WERI-Rb-1 (cell line): Measurements from ENCODE around the gene KRR1.
"Not testable (repeated sequence)": the region's sequence is repeated elsewhere in the genome, so short reads cannot be mapped to it uniquely, and the experiment has no call there.

Experiments used
- DNase-seq: peaks from one replicate; pipeline ENCODE4 v3.0.0-alpha.2; 2020
- H3K27ac ChIP-seq: fragments of 250-450 bp; sonication (Bioruptor Pico); 2 replicates; pipeline ENCODE4 v1.5.1; 2020; ENCODE audit warnings: mild to moderate bottlenecking, moderate library complexity
- H3K27me3 ChIP-seq: fragments of 250-450 bp; sonication (Bioruptor Pico); 2 replicates; pipeline ENCODE4 v1.5.1; 2021; ENCODE audit warnings: mild to moderate bottlenecking, low read depth, moderate library complexity; ENCODE audit not compliant: insufficient read depth, severe bottlenecking
- H3K36me3 ChIP-seq: fragments of 250-450 bp; sonication (Bioruptor Pico); 2 replicates; pipeline ENCODE4 v1.5.1; 2020; ENCODE audit warnings: mild to moderate bottlenecking, moderate library complexity
- H3K4me3 ChIP-seq: 2 replicates; pipeline ENCODE4 v1.5.1; 2011; ENCODE audit warnings: low read depth, mild to moderate bottlenecking, control low read depth, low read length
- H3K9me3 ChIP-seq: fragments of 250-450 bp; sonication (Bioruptor Pico); 2 replicates; pipeline ENCODE4 v1.5.1; 2021; ENCODE audit warnings: mild to moderate bottlenecking, moderate library complexity; ENCODE audit not compliant: severe bottlenecking
- CTCF ChIP-seq: IDR thresholded peaks from 2 replicates; pipeline ENCODE4 v1.5.1; 2011; ENCODE audit warnings: low read depth, mild to moderate bottlenecking, control low read depth, inconsistent platforms, low read length

KRR1 gene

GRCh38 chr12:75455839-75456238, 55.6 kb downstream of the KRR1 start:
- Histone ChIP-seq H3K27me3 (no peaks in the 10 kb centered on the region), H3K36me3 (no peaks in the 10 kb centered on the region), H3K4me3 (no peak overlapping the region), H3K27ac (no peak overlapping the region), H3K9me3 (no peaks in the 10 kb centered on the region)
- DNase-seq, result no peak
- TF ChIP-seq CTCF, result no peak

GRCh38 chr12:75452675-75453330, 58.6 kb downstream of the KRR1 start:
- TF ChIP-seq CTCF, result no peak
- Histone ChIP-seq H3K36me3 (no peaks in the 10 kb centered on the region), H3K27me3 (no peaks in the 10 kb centered on the region), H3K27ac (no peak overlapping the region), H3K4me3 (no peak overlapping the region), H3K9me3 (no peaks in the 10 kb centered on the region)
- DNase-seq, result no peak

GRCh38 chr12:75447691-75448393, 63.6 kb downstream of the KRR1 start:
- no peak for TF ChIP-seq CTCF
- Histone ChIP-seq H3K9me3 (no peaks in the 10 kb centered on the region), H3K27me3 (no peaks in the 10 kb centered on the region), H3K4me3 (no peak overlapping the region), H3K27ac (no peak overlapping the region), H3K36me3 (no peaks in the 10 kb centered on the region)
- DNase-seq, result no peak

GRCh38 chr12:75446857-75447256, 64.6 kb downstream of the KRR1 start:
- DNase-seq, result no peak
- no peak overlapping the region for H3K4me3 ChIP-seq
- no peaks in the 10 kb centered on the region for H3K36me3 ChIP-seq
- H3K27me3 ChIP-seq, result no peaks in the 10 kb centered on the region
- no peak overlapping the region for H3K27ac ChIP-seq
- TF ChIP-seq CTCF, result no peak
- peaks cover under 1% of the 10 kb centered on the region for H3K9me3 ChIP-seq

- H3K36me3 ChIP-seq, H3K27ac ChIP-seq, H3K27me3 ChIP-seq, H3K9me3 ChIP-seq, H3K4me3 ChIP-seq, DNase-seq: not testable (repeated sequence)
These were observed 66.3 kb downstream of the KRR1 start for GRCh38 chr12:75445137-75445507.

GRCh38 chr12:75444429-75445136, 66.8 kb downstream of the KRR1 start:
- TF ChIP-seq CTCF, result no peak
- Histone ChIP-seq H3K4me3 (no peak overlapping the region), H3K27me3 (no peaks in the 10 kb centered on the region), H3K27ac (no peak overlapping the region), H3K9me3 (peaks cover 3% of the 10 kb centered on the region), H3K36me3 (no peaks in the 10 kb centered on the region)
- no peak for DNase-seq
